HepG2 (cell line): ENCODE results near the gene CLDN24. TPM values are rescaled to one million over a fixed set of nuclear protein-coding genes. Genes with fewer than 3 reads are reported as not detected.

Experiments used
- ATAC-seq: fragments of 200-7000 bp; cut with Tn5 transposase; 3 replicates; pipeline ENCODE4 v1.9.1; 2020; ENCODE audit warnings: mild to moderate bottlenecking, moderate library complexity
- BruUV-seq: library from RNA; stranded (reverse); fragments of 400-500 nt; replicated peaks from 2 replicates; lab custom pipeline; 2021; lab: Mats Ljungman, UMichigan
- CTCF ChIA-PET: fragments of 300-600 bp; formaldehyde crosslinking; extraction: SDS; loops from one replicate; lab custom pipeline; 2021; ENCODE audit warnings: low total read pairs, inconsistent platforms, low intra/inter-chr PET ratio; lab: Yijun Ruan, JAX
- POLR2A ChIA-PET: fragments of 350-600 bp; sonication (Branson Sonifier 250); formaldehyde crosslinking; loops from one replicate; lab custom pipeline; 2020; ENCODE audit warnings: antibody characterized with exemption, inconsistent platforms; lab: Yijun Ruan, JAX
- DNase-seq: peaks from one replicate; pipeline ENCODE4 v3.0.0-alpha.2; 2015; ENCODE audit warnings: low spot score
- FAIRE-seq: peaks from 3 replicates; lab custom pipeline; 2011; peaks lifted over from hg19 to GRCh38; lab: Jason Lieb, UNC
- H2AFZ ChIP-seq: one replicate; pipeline ENCODE4 v1.6.1; 2011; ENCODE audit warnings: low read length, inconsistent platforms
- H3K27ac ChIP-seq: fragments of 300-600 bp; 3 replicates; pipeline ENCODE4 v1.8.0; 2011; ENCODE audit warnings: mixed run types, mild to moderate bottlenecking, mixed read lengths, low read length, inconsistent platforms; ENCODE audit not compliant: insufficient read depth; ENCODE audit errors: extremely low read length
- H3K27me3 ChIP-seq, 2 experiments: fragments of 200-600 bp in 1 of 2; 2 replicates in 1 of 2; 3 replicates in 1 of 2; pipeline versions ENCODE4 v1.6.0 to v1.8.0; 2011; ENCODE audit warnings: low read length in 2 of 2, mild to moderate bottlenecking in 2 of 2, moderate library complexity in 2 of 2, inconsistent platforms in 1 of 2; ENCODE audit not compliant: insufficient read depth in 2 of 2, control insufficient read depth in 1 of 2
- H3K36me3 ChIP-seq, 2 experiments: fragments of 200-600 bp in 1 of 2; replicated peaks in 1 of 2; 2 replicates in 1 of 2; 3 replicates in 1 of 2; pipeline versions ENCODE4 v1.5.1 to v1.8.0; 2011; ENCODE audit warnings: low read length in 2 of 2, inconsistent platforms in 1 of 2; ENCODE audit not compliant: insufficient read depth in 2 of 2, control insufficient read depth in 1 of 2
- H3K4me1 ChIP-seq: 2 replicates; pipeline ENCODE4 v1.5.1; 2012; ENCODE audit warnings: low read length, inconsistent platforms; ENCODE audit not compliant: insufficient read depth
- H3K4me2 ChIP-seq: 2 replicates; pipeline ENCODE4 v1.6.0; 2011; ENCODE audit warnings: low read depth, low read length, inconsistent platforms
- H3K4me3 ChIP-seq, 3 experiments: fragments of 200-600 bp in 1 of 3; sonication (generic), shearing (Covaris generic) in 1 of 3; replicated peaks in 1 of 3; 2 replicates each; pipeline ENCODE4 v1.5.1; 2011 to 2016; ENCODE audit warnings: low read length in 3 of 3, inconsistent platforms in 2 of 3, low read depth in 2 of 3, mild to moderate bottlenecking in 2 of 3, control low read depth in 1 of 3, mixed read lengths in 1 of 3; ENCODE audit not compliant: insufficient read depth in 1 of 3
- H3K79me2 ChIP-seq: one replicate; pipeline ENCODE4 v1.6.1; 2011; ENCODE audit warnings: low read length, inconsistent platforms; ENCODE audit not compliant: insufficient read depth
- H3K9ac ChIP-seq: 2 replicates; pipeline ENCODE4 v1.6.0; 2011; ENCODE audit warnings: mild to moderate bottlenecking, low read depth, low read length, inconsistent platforms; ENCODE audit not compliant: insufficient read depth
- H3K9me3 ChIP-seq: 2 replicates; pipeline ENCODE4 v1.5.1; 2012; ENCODE audit warnings: mild to moderate bottlenecking, low read length
- H4K20me1 ChIP-seq: 2 replicates; pipeline ENCODE4 v1.6.0; 2011; ENCODE audit warnings: inconsistent platforms, mild to moderate bottlenecking, low read length, moderate library complexity; ENCODE audit not compliant: insufficient read depth
- ADNP ChIP-seq: sonication (generic); formaldehyde crosslinking; IDR thresholded peaks from 2 replicates; pipeline ENCODE4 v1.4.0; 2020; ENCODE audit warnings: missing genetic modification reagents
- AKAP8 ChIP-seq: sonication (generic); formaldehyde crosslinking; IDR thresholded peaks from 2 replicates; pipeline ENCODE4 v1.5.1; 2020; ENCODE audit warnings: mild to moderate bottlenecking, missing genetic modification reagents
- ATF7 ChIP-seq, 2 experiments: fragments of 450-650 bp in 1 of 2; sonication (generic) in 1 of 2; formaldehyde crosslinking in 1 of 2; IDR thresholded peaks; 2 replicates each; pipeline versions ENCODE4 v1.4.0 to v1.6.1; 2016 to 2020; ENCODE audit warnings: antibody characterized with exemption in 1 of 2, mild to moderate bottlenecking in 1 of 2, missing genetic modification reagents in 1 of 2
- ESRRA ChIP-seq: sonication (generic); formaldehyde crosslinking; IDR thresholded peaks from 2 replicates; pipeline ENCODE4 v1.5.1; 2020; ENCODE audit warnings: mild to moderate bottlenecking, low read depth, missing genetic modification reagents
- HMGA1 ChIP-seq: sonication (generic); formaldehyde crosslinking; conservative IDR thresholded peaks from 2 replicates; pipeline ENCODE4 v1.4.0; 2020; ENCODE audit warnings: missing genetic modification reagents
- HNF4A ChIP-seq: sonication (generic); formaldehyde crosslinking; IDR thresholded peaks from 2 replicates; pipeline ENCODE4 v1.4.0; 2020; ENCODE audit warnings: missing genetic modification reagents
- KDM2A ChIP-seq: sonication (generic); formaldehyde crosslinking; IDR thresholded peaks from 2 replicates; pipeline ENCODE4 v1.4.0; 2020; ENCODE audit warnings: low read depth, missing genetic modification reagents, borderline replicate concordance
- NFYB ChIP-seq: sonication (generic); formaldehyde crosslinking; IDR thresholded peaks from 2 replicates; pipeline ENCODE4 v1.4.0; 2020; ENCODE audit warnings: missing genetic modification reagents
- NKX3-1 ChIP-seq: sonication (generic); formaldehyde crosslinking; IDR thresholded peaks from 2 replicates; pipeline ENCODE4 v1.5.0; 2020; ENCODE audit warnings: missing genetic modification reagents
- RCOR2 ChIP-seq: IDR thresholded peaks from 2 replicates; pipeline ENCODE4 v1.6.1; 2016; ENCODE audit warnings: missing biosample characterization, missing genetic modification reagents
- ZNF253 ChIP-seq: sonication (generic); formaldehyde crosslinking; IDR thresholded peaks from 2 replicates; pipeline ENCODE4 v1.8.0; 2022; ENCODE audit warnings: mild to moderate bottlenecking, missing genetic modification reagents, borderline replicate concordance
- ZNF775 ChIP-seq: sonication (generic); formaldehyde crosslinking; IDR thresholded peaks from 2 replicates; pipeline ENCODE4 v1.4.0; 2020; ENCODE audit warnings: missing genetic modification reagents, mild to moderate bottlenecking, moderate library complexity, borderline replicate concordance
- WGBS: methylation state at CpG from one replicate; pipeline ENCODE4 v1.1.6; 2017; ENCODE audit warnings: low lambda C conversion rate; 5-methylcytosine and 5-hydroxymethylcytosine counted together
- in situ Hi-C: cut with HindIII; loops from 2 replicates; pipeline ENCODE4 v1.10.0; 2017; ENCODE audit warnings: low pct_unique_long_range_greater_than_20kb; ENCODE audit not compliant: extremely low pct_ligation_motif_present
- intact Hi-C: fragments of 100-400 bp; cut with micrococcal nuclease; formaldehyde crosslinking; loops from one replicate; pipeline ENCODE4 v1.10.0; 2022; ENCODE audit not compliant: unreplicated experiment
- polyA plus RNA-seq, 8 experiments: library from polyadenylated mRNA; depleted of rRNA in 3 of 8; stranded (reverse) in 7 of 8; unstranded in 1 of 8; fragments of >200 nt; fragmentation: Illumina TruSeq in 4 of 8; extraction: Trizol in 4 of 8; gene quantifications; 2 replicates each; pipeline versions ENCODE4 v1.2.1 to v1.2.3, GENCODE V29; 2011 to 2016; ENCODE audit warnings: low read depth in 4 of 8, missing spikeins in 1 of 8, mixed read lengths in 1 of 8; ENCODE audit not compliant: insufficient read depth in 1 of 8
- total RNA-seq, 5 experiments: library from RNA; depleted of rRNA; stranded (reverse); fragments of >200 nt; fragmentation: Illumina TruSeq; extraction: Trizol; gene quantifications; 2 replicates each; pipeline ENCODE4 v1.2.3, GENCODE V29; 2016; ENCODE audit warnings: low read depth in 1 of 5
- TF ChIP-seq, protein P1 (sequence below): sonication (generic); formaldehyde crosslinking; IDR thresholded peaks from 2 replicates; pipeline ENCODE4 v1.8.0; 2022; ENCODE audit warnings: missing genetic modification reagents, mild to moderate bottlenecking, borderline replicate concordance
- TF ChIP-seq, protein P2 (sequence below): IDR thresholded peaks from 2 replicates; pipeline ENCODE4 v1.6.1; 2018; ENCODE audit warnings: missing genetic modification reagents
- TF ChIP-seq, protein P3 (sequence below): sonication (generic); formaldehyde crosslinking; IDR thresholded peaks from 2 replicates; pipeline ENCODE4 v1.4.0; 2020; ENCODE audit warnings: low read depth, mild to moderate bottlenecking, missing genetic modification reagents
- TF ChIP-seq, protein P4 (sequence below): sonication (generic); formaldehyde crosslinking; IDR thresholded peaks from 2 replicates; pipeline ENCODE4 v1.4.0; 2020; ENCODE audit warnings: mild to moderate bottlenecking, missing genetic modification reagents, borderline replicate concordance
- TF ChIP-seq, protein P5 (sequence below): sonication (generic); formaldehyde crosslinking; IDR thresholded peaks from 2 replicates; pipeline ENCODE4 v1.8.1; 2023; ENCODE audit warnings: mild to moderate bottlenecking, moderate library complexity, missing genetic modification reagents

CLDN24 gene
- total and polyA plus RNA-seq, 2 of the 13 experiments (the other 11 are each of a cell fraction or from before 2014, with no cell fraction given) = not detected

DNA sequence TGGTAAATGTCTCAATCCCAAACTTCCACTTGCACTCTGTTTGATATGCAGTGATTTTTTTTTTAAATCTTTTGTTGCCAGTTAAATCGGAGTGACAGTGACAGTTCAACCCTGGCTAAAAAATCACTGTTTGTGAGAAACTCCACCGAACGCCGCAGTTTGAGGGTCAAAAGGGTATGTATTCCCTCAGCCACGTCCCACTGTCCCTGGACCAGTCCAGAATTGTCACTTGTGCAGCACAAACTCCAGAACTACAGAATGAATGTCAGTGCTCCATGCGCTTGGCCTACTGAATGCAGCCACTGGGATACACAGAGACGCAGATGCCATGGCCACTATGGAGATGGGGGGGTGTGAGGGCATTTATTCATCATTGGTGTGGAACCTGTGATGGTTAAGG is 36.3 kb downstream of the CLDN24 start (continued):
- TF ChIP-seq, protein P1, sequence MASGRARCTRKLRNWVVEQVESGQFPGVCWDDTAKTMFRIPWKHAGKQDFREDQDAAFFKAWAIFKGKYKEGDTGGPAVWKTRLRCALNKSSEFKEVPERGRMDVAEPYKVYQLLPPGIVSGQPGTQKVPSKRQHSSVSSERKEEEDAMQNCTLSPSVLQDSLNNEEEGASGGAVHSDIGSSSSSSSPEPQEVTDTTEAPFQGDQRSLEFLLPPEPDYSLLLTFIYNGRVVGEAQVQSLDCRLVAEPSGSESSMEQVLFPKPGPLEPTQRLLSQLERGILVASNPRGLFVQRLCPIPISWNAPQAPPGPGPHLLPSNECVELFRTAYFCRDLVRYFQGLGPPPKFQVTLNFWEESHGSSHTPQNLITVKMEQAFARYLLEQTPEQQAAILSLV (CRISPR knock-in tag) = no peak
- no peak for TF ChIP-seq ZNF253
- TF ChIP-seq, protein P2, sequence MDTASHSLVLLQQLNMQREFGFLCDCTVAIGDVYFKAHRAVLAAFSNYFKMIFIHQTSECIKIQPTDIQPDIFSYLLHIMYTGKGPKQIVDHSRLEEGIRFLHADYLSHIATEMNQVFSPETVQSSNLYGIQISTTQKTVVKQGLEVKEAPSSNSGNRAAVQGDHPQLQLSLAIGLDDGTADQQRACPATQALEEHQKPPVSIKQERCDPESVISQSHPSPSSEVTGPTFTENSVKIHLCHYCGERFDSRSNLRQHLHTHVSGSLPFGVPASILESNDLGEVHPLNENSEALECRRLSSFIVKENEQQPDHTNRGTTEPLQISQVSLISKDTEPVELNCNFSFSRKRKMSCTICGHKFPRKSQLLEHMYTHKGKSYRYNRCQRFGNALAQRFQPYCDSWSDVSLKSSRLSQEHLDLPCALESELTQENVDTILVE (CRISPR knock-in tag) = no peak

DNA sequence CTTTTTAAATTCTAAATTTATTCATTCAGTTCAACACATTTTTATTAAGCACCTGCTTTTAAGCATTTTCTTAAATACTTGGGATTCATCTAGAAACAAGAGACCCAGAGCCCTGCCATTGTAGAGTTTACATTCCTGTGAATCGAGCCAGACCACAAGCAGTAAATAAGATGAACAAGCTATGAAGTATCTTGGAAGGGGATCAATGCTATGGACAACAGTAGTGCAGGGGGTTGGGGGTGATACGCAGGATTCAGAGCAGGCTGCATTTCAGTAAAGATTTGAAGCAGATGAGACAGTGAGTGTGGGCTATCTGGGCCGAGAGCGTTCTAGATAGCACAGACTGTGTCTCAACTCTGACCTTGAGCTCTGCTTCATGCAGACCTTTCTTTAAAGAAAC is 37.3 kb downstream of the CLDN24 start:
- Histone ChIP-seq H3K36me3 (peaks cover 22 to 92% of the 10 kb centered on the region in 2 experiments), H3K9ac (no peak overlapping the region), H3K4me3 (no peak overlapping the region), H3K79me2 (no peaks in the 10 kb centered on the region), H3K9me3 (no peaks in the 10 kb centered on the region), H2AFZ (no peak overlapping the region), H3K27ac (no peak overlapping the region), H3K27me3 (no peaks in the 10 kb centered on the region), H3K4me1 (no peaks in the 10 kb centered on the region), H3K4me2 (no peak overlapping the region), H4K20me1 (no peaks in the 10 kb centered on the region)
- WGBS = 95% methylated on average over 4 of the region's 4 CpGs
- no TSS peak for BruUV-seq
- POLR2A ChIA-PET = no interaction called here
- intact Hi-C loops (loop anchor here (5.0 kb wide), 2 partner anchors 107 to 122 kb away; no protein-coding TSS in a partner anchor), in situ Hi-C loops (no loop called here)
- DNase-seq (no peak), ATAC-seq (no peak), FAIRE-seq (no peak)
- CTCF ChIA-PET = no interaction called here
- TF ChIP-seq RCOR2 (CRISPR knock-in tag) (no peak), KDM2A (CRISPR knock-in tag) (no peak), AKAP8 (CRISPR knock-in tag) (no peak), ESRRA (no peak), ZNF775 (CRISPR knock-in tag) (no peak), NKX3-1 (CRISPR knock-in tag) (no peak), NFYB (no peak), HMGA1 (CRISPR knock-in tag) (no peak), ATF7 (IDR thresholded peaks at IDR 0.05) (no peak), ATF7 (CRISPR knock-in tag; IDR thresholded peaks at IDR 0.05) (no peak), ADNP (CRISPR knock-in tag) (no peak), HNF4A (CRISPR knock-in tag) (no peak)
- TF ChIP-seq, protein P3, sequence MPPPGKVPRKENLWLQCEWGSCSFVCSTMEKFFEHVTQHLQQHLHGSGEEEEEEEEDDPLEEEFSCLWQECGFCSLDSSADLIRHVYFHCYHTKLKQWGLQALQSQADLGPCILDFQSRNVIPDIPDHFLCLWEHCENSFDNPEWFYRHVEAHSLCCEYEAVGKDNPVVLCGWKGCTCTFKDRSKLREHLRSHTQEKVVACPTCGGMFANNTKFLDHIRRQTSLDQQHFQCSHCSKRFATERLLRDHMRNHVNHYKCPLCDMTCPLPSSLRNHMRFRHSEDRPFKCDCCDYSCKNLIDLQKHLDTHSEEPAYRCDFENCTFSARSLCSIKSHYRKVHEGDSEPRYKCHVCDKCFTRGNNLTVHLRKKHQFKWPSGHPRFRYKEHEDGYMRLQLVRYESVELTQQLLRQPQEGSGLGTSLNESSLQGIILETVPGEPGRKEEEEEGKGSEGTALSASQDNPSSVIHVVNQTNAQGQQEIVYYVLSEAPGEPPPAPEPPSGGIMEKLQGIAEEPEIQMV (CRISPR knock-in tag) = no peak
- TF ChIP-seq, protein P4, sequence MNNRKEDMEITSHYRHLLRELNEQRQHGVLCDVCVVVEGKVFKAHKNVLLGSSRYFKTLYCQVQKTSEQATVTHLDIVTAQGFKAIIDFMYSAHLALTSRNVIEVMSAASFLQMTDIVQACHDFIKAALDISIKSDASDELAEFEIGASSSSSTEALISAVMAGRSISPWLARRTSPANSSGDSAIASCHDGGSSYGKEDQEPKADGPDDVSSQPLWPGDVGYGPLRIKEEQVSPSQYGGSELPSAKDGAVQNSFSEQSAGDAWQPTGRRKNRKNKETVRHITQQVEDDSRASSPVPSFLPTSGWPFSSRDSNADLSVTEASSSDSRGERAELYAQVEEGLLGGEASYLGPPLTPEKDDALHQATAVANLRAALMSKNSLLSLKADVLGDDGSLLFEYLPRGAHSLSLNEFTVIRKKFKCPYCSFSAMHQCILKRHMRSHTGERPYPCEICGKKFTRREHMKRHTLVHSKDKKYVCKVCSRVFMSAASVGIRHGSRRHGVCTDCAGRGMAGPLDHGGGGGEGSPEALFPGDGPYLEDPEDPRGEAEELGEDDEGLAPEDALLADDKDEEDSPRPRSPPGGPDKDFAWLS (CRISPR knock-in tag) = no peak
- TF ChIP-seq, protein P5, sequence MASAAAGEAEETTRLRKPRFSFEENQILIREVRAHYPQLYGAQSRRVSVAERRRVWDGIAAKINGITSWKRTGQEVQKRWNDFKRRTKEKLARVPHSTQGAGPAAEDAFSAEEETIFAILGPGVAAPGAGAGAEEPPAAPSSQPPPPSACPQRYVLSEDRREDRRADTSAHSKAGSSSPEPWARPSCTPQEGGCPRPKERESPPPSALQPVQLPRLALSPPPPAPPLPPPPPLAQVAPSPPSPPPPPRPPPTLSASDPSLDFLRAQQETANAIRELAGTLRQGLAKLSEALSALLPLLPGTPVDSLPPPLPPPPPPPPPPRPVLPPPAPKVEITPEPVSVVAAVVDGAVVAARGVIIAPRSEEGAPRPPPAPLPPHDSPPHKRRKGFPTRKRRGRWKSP (CRISPR knock-in tag) = no peak
